Tibial artery (tissue), 4 donors: Measurements from ENCODE around the gene CYREN.
A peak's percentile ranks its signal among the peaks of the same experiment; 100 is the strongest.

ENCODE experiments used
- DNase-seq, 2 donors: peaks; one replicate each; pipeline ENCODE4 v3.0.0-alpha.2; 2019
- H3K27ac ChIP-seq, 2 donors: fragments of 200-600 bp; sonication (generic) in 1 of 2; 1 replicate in 1 of 2; 2 replicates in 1 of 2; pipeline ENCODE4 v1.5.1; 2018 to 2019; ENCODE audit warnings: mild to moderate bottlenecking in 1 of 2
- H3K27me3 ChIP-seq, 2 donors: fragments of 200-600 bp; sonication (generic) in 1 of 2; one replicate each; pipeline versions ENCODE4 v1.5.1 to v1.6.0; 2016 to 2019
- H3K36me3 ChIP-seq, 3 donors: fragments of 200-600 bp; sonication (generic) in 2 of 3; one replicate each; pipeline ENCODE4 v1.5.1; 2016 to 2019; ENCODE audit warnings: mild to moderate bottlenecking in 2 of 3
- H3K4me1 ChIP-seq, 4 donors: fragments of 200-600 bp; sonication (generic) in 2 of 4; 1 replicate in 3 of 4; 2 replicates in 1 of 4; pipeline ENCODE4 v1.5.1; 2016 to 2019
- H3K4me3 ChIP-seq, 2 donors: fragments of 200-600 bp; sonication (generic) in 1 of 2; 1 replicate in 1 of 2; 2 replicates in 1 of 2; pipeline ENCODE4 v1.5.1; 2018 to 2019; ENCODE audit warnings: mild to moderate bottlenecking in 2 of 2
- H3K9me3 ChIP-seq, 3 donors: fragments of 200-600 bp; sonication (generic) in 1 of 3; one replicate each; pipeline ENCODE4 v1.5.1; 2016 to 2019
- CTCF ChIP-seq, 2 experiments: fragments of 200-600 bp in 1 of 2; fragments of 450-650 bp in 1 of 2; IDR thresholded peaks; one replicate each; pipeline ENCODE4 v1.5.1; 2017 to 2019; ENCODE audit warnings: antibody characterized with exemption in 2 of 2, mild to moderate bottlenecking in 1 of 2, moderate library complexity in 1 of 2
- intact Hi-C: fragments of 100-400 bp; cut with DNase I; formaldehyde crosslinking; loops from one replicate; pipeline ENCODE4 v1.15.0; 2023; ENCODE audit warnings: low total_unique reads

The CYREN gene

GRCh38 chr7:135168489-135169140 lies 1.9 kb downstream of the CYREN start:
- no peaks in the 10 kb centered on the region for H3K27me3 ChIP-seq
- DNase-seq: peak in 1 of 2 donors; percentile 64
- peak overlapping the region; percentile 93 to 97 for H3K27ac ChIP-seq
- intact Hi-C loops: loop anchor here (10.0 kb wide), 1 partner anchor 174 kb away; no protein-coding TSS in a partner anchor
- no peak for TF ChIP-seq CTCF (IDR thresholded peaks at IDR 0.05)
- H3K9me3 ChIP-seq: no peaks in the 10 kb centered on the region
- H3K36me3 ChIP-seq: peaks cover 19 to 52% (median 34%) of the 10 kb centered on the region in 3 donors
- H3K4me1 ChIP-seq: peaks cover 7 to 40% (median 35%) of the 10 kb centered on the region in 4 donors
- peak overlapping the region; percentile 78 to 99 for H3K4me3 ChIP-seq

GRCh38 chr7:135168001-135168400 lies 2.5 kb downstream of the CYREN start:
- H3K9me3 ChIP-seq: no peaks in the 10 kb centered on the region
- no peaks in the 10 kb centered on the region for H3K27me3 ChIP-seq
- intact Hi-C loops: loop anchor here (10.0 kb wide), 1 partner anchor 173 kb away; no protein-coding TSS in a partner anchor
- DNase-seq: peak in 1 of 2 donors; percentile 67
- TF ChIP-seq CTCF (IDR thresholded peaks at IDR 0.05): no peak
- H3K36me3 ChIP-seq: peaks cover 19 to 52% (median 34%) of the 10 kb centered on the region in 3 donors
- H3K27ac ChIP-seq: peak overlapping the region; percentile 93 to 97
- no peak overlapping the region for H3K4me3 ChIP-seq
- peaks cover 7 to 40% (median 35%) of the 10 kb centered on the region in 4 donors for H3K4me1 ChIP-seq

GRCh38 chr7:135167365-135167917 lies 3.1 kb downstream of the CYREN start:
- Histone ChIP-seq H3K4me3 (no peak overlapping the region), H3K36me3 (peaks cover 19 to 54% (median 34%) of the 10 kb centered on the region in 3 donors), H3K27me3 (no peaks in the 10 kb centered on the region), H3K4me1 (peaks cover 7 to 40% (median 35%) of the 10 kb centered on the region in 4 donors), H3K27ac (peak overlapping the region; percentile 37 to 93), H3K9me3 (no peaks in the 10 kb centered on the region)
- peak in 1 of 2 donors; percentile 46 for DNase-seq
- TF ChIP-seq CTCF (IDR thresholded peaks at IDR 0.05): no peak
- intact Hi-C loops: loop anchor here (10.0 kb wide), 1 partner anchor 173 kb away; no protein-coding TSS in a partner anchor

- Histone ChIP-seq H3K4me1 (peaks cover under 1 to 37% (median 32%) of the 10 kb centered on the region in 4 donors), H3K9me3 (no peaks in the 10 kb centered on the region), H3K27ac (no peak overlapping the region), H3K36me3 (peaks cover 19 to 57% (median 34%) of the 10 kb centered on the region in 3 donors), H3K4me3 (no peak overlapping the region), H3K27me3 (no peaks in the 10 kb centered on the region)
- peak in 1 of 2 donors; percentile 66 for DNase-seq
- no peak for TF ChIP-seq CTCF (IDR thresholded peaks at IDR 0.05)
- intact Hi-C loops: loop anchor here (10.0 kb wide), 1 partner anchor 172 kb away; no protein-coding TSS in a partner anchor
Measured at GRCh38 chr7:135166338-135166990, 4.0 kb downstream of the CYREN start.

- Histone ChIP-seq H3K4me1 (peaks cover 0 to 40% (median 30%) of the 10 kb centered on the region in 4 donors), H3K4me3 (no peak overlapping the region), H3K27me3 (no peaks in the 10 kb centered on the region), H3K9me3 (no peaks in the 10 kb centered on the region), H3K36me3 (peaks cover 19 to 57% (median 34%) of the 10 kb centered on the region in 3 donors), H3K27ac (no peak overlapping the region)
- intact Hi-C loops: loop anchor here (10.0 kb wide), 1 partner anchor 171 kb away; no protein-coding TSS in a partner anchor
- TF ChIP-seq CTCF (IDR thresholded peaks at IDR 0.05): no peak
- peak in 1 of 2 donors; percentile 25 for DNase-seq
Measured at GRCh38 chr7:135165862-135166261, 4.6 kb downstream of the CYREN start.
